Aorta (tissue), 5 donors: ENCODE data around the gene DUSP14. TPM values are rescaled to one million over a fixed set of nuclear protein-coding genes. Genes with fewer than 3 reads are reported as not detected.

Experiments used
- ATAC-seq: fragments of 200-7000 bp; cut with Tn5 transposase; one replicate; pipeline ENCODE4 v1.9.1; 2022; ENCODE audit warnings: moderate library complexity; ENCODE audit not compliant: low FRiP score
- DNase-seq, 2 donors: peaks; one replicate each; pipeline ENCODE4 v3.0.0-alpha.2; 2020
- H3K27ac ChIP-seq, 2 donors: one replicate each; pipeline ENCODE4 v1.5.1; 2013; ENCODE audit warnings: low read length in 2 of 2, mild to moderate bottlenecking in 2 of 2, moderate library complexity in 2 of 2, control low read depth in 1 of 2, inconsistent platforms in 1 of 2, low read depth in 1 of 2
- H3K27me3 ChIP-seq, 2 donors: one replicate each; pipeline ENCODE4 v1.6.1; 2013; ENCODE audit warnings: control low read depth in 1 of 2, low read length in 1 of 2, mild to moderate bottlenecking in 1 of 2, moderate library complexity in 1 of 2; ENCODE audit not compliant: insufficient read depth in 2 of 2, control insufficient read depth in 1 of 2
- H3K36me3 ChIP-seq, 2 donors: one replicate each; pipeline ENCODE4 v1.6.1; 2013; ENCODE audit warnings: control low read depth in 1 of 2, low read length in 1 of 2, mild to moderate bottlenecking in 1 of 2; ENCODE audit not compliant: insufficient read depth in 2 of 2, control insufficient read depth in 1 of 2
- H3K4me1 ChIP-seq, 2 donors: one replicate each; pipeline ENCODE4 v1.6.1; 2013; ENCODE audit warnings: low read length in 2 of 2, control low read depth in 1 of 2, mild to moderate bottlenecking in 1 of 2, moderate library complexity in 1 of 2; ENCODE audit not compliant: insufficient read depth in 2 of 2, control insufficient read depth in 1 of 2
- H3K4me3 ChIP-seq, 2 donors: one replicate each; pipeline ENCODE4 v1.5.1; 2013; ENCODE audit warnings: low read length in 2 of 2, control low read depth in 1 of 2, mild to moderate bottlenecking in 1 of 2
- H3K9me3 ChIP-seq: one replicate; pipeline ENCODE4 v1.6.1; 2013; ENCODE audit warnings: mild to moderate bottlenecking, low read length; ENCODE audit not compliant: control insufficient read depth
- WGBS, 2 donors: extraction: QIAGEN DNeasy Blood & Tissue Kit; methylation state at CpG; one replicate each; pipeline ENCODE4 v1.1.7; 2013; 5-methylcytosine and 5-hydroxymethylcytosine counted together
- intact Hi-C, 2 donors: fragments of 100-400 bp; cut with DNase I; formaldehyde crosslinking; loops; one replicate each; pipeline versions ENCODE4 v1.14.2 to v1.15.0; 2022
- polyA plus RNA-seq, 2 donors: library from polyadenylated mRNA; stranded (reverse); fragments of 200-250 nt; gene quantifications; one replicate each; pipeline ENCODE4 v1.2.3, GENCODE V29; 2013
- total RNA-seq, 2 donors: library from RNA; stranded (reverse); fragmentation: NEBNext Ultra II Directional; extraction: Animal tissue kit (Norgen Biotek cat#: 25700); gene quantifications; one replicate each; pipeline ENCODE4 v1.2.1, GENCODE V29; 2021
- donor health status: healthy with polysubstance abuse.
- donor health status: Bipolar disorder and iron deficiency.
- donor health status: DM: no; HTN: no; CAD: no.
- donor health status: DM: no; HTN: no; CAD: no.
- donor health status: DM: yes; HTN: yes; CAD: no.

The DUSP14 gene
- total and polyA plus RNA-seq, 4 donors = 3.8 to 9.7 (median 7.8) TPM

DNA sequence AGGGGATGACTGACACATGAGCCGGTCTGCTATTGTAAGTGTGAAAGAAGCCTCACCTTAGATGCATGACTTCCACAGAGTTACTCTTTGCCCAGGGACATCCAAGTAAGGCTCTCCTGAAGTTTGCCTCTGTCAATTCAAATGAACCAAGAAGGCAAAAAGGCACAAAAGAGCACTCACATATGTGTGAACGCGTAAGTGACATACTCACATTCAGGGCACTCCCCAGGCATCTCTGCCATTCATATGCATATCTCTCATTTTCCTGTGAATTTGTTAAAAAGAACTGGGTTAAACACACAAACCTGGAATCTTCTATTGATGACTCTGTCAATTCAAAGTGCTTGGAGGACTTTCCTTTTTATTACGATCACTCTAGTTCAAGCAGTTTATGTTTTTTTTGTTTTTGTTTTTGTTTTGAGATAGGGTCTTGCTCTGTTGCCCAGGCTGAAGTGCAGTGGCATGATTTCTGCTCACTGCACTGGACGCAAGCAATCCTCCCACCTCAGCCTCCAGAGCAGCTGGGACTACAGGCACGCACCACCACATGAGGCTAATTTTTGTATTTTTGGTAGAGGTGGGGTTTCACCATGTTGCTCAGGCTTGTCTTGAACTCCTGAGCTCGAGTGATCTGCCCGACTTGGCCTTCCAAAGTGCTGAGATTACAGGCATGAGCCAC lies 49.4 kb downstream of the DUSP14 start:
- H3K4me1 ChIP-seq = no peaks in the 10 kb centered on the region
- 94% methylated on average over 8 of the region's 8 CpGs for WGBS, 2 donors
- peaks cover 14 to 17% of the 10 kb centered on the region in 2 donors for H3K36me3 ChIP-seq
- ATAC-seq = no peak
- DNase-seq = no peak
- no peaks in the 10 kb centered on the region for H3K9me3 ChIP-seq
- H3K4me3 ChIP-seq = no peak overlapping the region
- no peaks in the 10 kb centered on the region for H3K27me3 ChIP-seq
- H3K27ac ChIP-seq = no peak overlapping the region
- intact Hi-C loops = no loop called here

DNA sequence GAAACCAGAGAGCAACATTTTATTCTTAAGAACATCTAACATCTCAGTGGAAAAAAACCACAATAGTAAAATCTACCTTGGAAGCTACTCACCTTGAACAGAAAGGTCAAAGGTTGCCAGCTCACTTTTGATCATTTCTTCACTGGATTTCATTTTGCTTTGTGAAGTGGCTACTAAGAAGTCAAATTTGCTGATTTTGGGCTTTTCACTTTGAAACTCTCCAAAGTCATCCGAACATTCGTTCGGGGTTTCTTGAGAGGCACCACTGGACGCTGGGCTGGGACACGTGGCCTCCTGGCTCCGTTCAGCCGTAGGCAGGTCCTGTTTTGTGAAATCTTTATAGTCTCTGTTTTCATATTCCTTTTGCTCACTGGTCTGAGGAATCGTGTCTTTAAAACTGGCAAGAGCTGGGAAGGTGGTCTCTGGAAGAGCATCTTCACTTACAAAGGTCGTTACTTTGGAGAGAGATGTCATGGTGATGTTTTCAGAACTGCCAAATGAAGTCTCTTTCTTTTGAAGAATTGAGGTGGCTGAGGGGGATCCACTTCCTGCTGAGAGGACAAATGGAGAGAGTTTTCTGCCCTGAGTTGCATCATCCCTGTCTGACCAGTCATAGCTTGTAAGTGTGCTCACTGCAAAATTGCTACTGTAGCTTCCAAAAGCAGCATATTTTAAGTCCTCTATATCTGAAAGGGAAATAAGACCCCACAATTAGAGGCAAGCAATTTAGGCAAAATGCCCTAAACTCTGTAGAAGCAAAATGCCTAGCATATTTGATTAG lies 52.4 kb downstream of the DUSP14 start:
- H3K27me3 ChIP-seq = no peaks in the 10 kb centered on the region
- ATAC-seq (no peak), DNase-seq (no peak)
- 77 to 81% methylated on average over 9 of the region's 9 CpGs for WGBS, 2 donors
- intact Hi-C loops = no loop called here
- H3K4me3 ChIP-seq = no peak overlapping the region
- H3K4me1 ChIP-seq = no peaks in the 10 kb centered on the region
- H3K27ac ChIP-seq = no peak overlapping the region
- peaks cover 3 to 8% of the 10 kb centered on the region in 2 donors for H3K36me3 ChIP-seq
- no peaks in the 10 kb centered on the region for H3K9me3 ChIP-seq

DNA sequence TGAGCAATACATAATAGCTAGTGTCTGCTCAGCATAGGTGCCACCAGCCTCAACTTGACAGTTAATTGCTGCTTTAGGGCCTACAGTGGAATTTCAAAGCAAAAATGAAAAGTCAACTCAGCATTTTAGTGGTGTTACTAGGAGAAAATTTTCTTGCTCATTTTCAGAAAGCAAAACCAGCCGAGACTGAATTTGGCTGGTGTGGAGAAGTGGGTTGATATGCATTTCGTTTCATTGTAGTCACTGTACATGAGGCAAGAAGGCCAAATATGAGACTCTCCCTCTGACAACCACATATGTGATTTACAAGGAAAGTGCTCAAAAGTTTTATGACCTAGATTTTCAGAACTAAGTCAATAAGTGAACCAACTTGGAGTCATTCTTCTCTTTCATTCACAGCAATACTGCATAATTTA lies 54.0 kb downstream of the DUSP14 start:
- DNase-seq (no peak), ATAC-seq (no peak)
- Histone ChIP-seq H3K27me3 (no peaks in the 10 kb centered on the region), H3K4me1 (no peaks in the 10 kb centered on the region), H3K27ac (no peak overlapping the region), H3K9me3 (no peaks in the 10 kb centered on the region), H3K36me3 (peaks cover 3 to 8% of the 10 kb centered on the region in 2 donors), H3K4me3 (no peak overlapping the region)
- 59 to 71% methylated on average over 2 of the region's 2 CpGs for WGBS, 2 donors
- intact Hi-C loops = no loop called here

DNA sequence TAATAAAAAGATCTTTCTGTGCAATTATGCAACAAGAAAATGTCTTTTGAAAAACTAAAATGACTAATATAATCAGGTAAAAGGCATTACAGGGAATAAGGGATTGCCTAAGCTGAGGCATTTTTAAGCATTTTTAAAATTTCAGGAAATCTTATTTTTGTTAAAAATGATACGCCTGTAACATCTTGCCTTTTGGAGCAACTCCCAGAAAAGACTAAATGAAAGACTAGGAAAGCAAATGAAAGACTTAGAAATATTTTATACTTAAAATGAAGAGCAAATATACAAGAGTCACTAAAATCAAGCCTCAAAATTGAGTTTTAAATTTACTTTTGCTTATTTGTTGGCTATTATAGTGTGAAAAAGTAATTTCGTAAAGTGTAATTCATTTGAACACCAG lies 55.8 kb downstream of the DUSP14 start:
- H3K27ac ChIP-seq = no peak overlapping the region
- intact Hi-C loops = no loop called here
- H3K4me1 ChIP-seq = no peaks in the 10 kb centered on the region
- DNase-seq (no peak), ATAC-seq (no peak)
- H3K9me3 ChIP-seq = no peaks in the 10 kb centered on the region
- 95 to 96% methylated on average over 2 of the region's 2 CpGs for WGBS, 2 donors
- H3K4me3 ChIP-seq = no peak overlapping the region
- H3K27me3 ChIP-seq = no peaks in the 10 kb centered on the region
- H3K36me3 ChIP-seq = no peaks in the 10 kb centered on the region

DNA sequence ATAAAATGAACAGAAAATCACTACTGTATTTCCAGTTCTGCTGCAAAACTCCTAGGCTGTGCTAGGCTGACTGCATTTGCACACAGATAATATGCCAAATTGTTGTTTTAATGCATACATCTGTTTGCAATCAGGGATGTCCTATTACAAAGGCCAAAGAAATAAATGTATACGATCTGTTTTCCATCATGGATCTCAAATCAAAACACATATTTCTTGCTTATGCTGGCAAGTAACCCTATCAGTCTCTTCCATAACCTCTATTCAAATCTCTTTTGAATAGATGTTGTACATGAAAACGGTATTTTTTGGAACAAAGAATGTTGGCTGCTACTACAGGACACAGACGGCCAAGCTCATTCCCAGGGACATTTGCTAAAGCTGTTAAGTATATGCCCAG lies 56.6 kb downstream of the DUSP14 start:
- peaks cover 0 to 3% of the 10 kb centered on the region in 2 donors for H3K4me1 ChIP-seq
- H3K27me3 ChIP-seq = no peaks in the 10 kb centered on the region
- H3K9me3 ChIP-seq = no peaks in the 10 kb centered on the region
- ATAC-seq (no peak), DNase-seq (no peak)
- H3K27ac ChIP-seq = no peak overlapping the region
- no peak overlapping the region for H3K4me3 ChIP-seq
- 27 to 34% methylated on average over 3 of the region's 3 CpGs for WGBS, 2 donors
- H3K36me3 ChIP-seq = no peaks in the 10 kb centered on the region
- intact Hi-C loops = no loop called here

DNA sequence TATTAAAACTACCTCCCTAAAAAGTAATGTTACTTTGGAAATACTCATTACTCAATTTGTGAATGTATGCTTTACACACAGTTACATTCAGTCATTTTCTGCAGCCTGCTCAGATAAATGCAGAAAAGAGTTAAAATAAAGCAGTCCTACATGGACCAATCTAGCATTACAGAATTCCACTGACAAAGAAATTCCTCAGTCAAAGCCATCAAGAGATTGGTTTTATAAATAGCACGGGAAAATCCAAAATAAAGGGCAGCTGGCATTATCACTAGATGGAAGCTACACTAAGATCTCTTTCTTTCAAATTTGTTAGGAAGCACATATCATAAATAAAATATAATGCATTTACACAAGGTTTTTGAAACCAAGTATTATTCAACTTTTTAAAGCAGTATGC lies 58.3 kb downstream of the DUSP14 start:
- H3K36me3 ChIP-seq = peaks cover 0 to 1% of the 10 kb centered on the region in 2 donors
- no peak overlapping the region for H3K27ac ChIP-seq
- no peak overlapping the region for H3K4me3 ChIP-seq
- intact Hi-C loops = no loop called here
- WGBS, 2 donors = 3 to 7% methylated on average over 1 of the region's 1 CpG
- H3K27me3 ChIP-seq = no peaks in the 10 kb centered on the region
- no peak for DNase-seq
- H3K9me3 ChIP-seq = no peaks in the 10 kb centered on the region
- peaks cover 0 to 3% of the 10 kb centered on the region in 2 donors for H3K4me1 ChIP-seq
- no peak for ATAC-seq

DNA sequence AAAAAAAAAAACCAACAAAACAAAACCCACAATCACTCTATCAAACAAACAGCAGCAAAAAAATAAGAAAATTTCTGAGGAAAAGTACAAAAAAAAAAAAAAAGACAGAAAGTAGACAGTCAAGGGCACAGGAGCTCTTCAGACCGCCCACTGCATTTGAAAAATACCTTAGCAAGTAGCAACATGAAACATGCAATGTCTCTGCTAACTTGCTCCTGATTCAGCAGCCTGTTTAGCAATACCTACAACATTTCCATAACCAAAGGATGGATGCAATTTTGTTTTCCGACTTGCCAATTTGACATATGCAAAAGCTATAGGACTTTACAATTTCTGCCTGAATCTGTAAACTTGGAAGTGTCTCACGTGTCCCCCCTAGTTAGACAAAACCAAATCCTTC lies 62.1 kb downstream of the DUSP14 start:
- Histone ChIP-seq H3K36me3 (peaks cover 4 to 6% of the 10 kb centered on the region in 2 donors), H3K4me3 (no peak overlapping the region), H3K27ac (no peak overlapping the region), H3K4me1 (peaks cover 0 to 3% of the 10 kb centered on the region in 2 donors), H3K9me3 (no peaks in the 10 kb centered on the region), H3K27me3 (no peaks in the 10 kb centered on the region)
- ATAC-seq (no peak), DNase-seq (no peak)
- 86 to 88% methylated on average over 3 of the region's 3 CpGs for WGBS, 2 donors
- intact Hi-C loops = no loop called here

DNA sequence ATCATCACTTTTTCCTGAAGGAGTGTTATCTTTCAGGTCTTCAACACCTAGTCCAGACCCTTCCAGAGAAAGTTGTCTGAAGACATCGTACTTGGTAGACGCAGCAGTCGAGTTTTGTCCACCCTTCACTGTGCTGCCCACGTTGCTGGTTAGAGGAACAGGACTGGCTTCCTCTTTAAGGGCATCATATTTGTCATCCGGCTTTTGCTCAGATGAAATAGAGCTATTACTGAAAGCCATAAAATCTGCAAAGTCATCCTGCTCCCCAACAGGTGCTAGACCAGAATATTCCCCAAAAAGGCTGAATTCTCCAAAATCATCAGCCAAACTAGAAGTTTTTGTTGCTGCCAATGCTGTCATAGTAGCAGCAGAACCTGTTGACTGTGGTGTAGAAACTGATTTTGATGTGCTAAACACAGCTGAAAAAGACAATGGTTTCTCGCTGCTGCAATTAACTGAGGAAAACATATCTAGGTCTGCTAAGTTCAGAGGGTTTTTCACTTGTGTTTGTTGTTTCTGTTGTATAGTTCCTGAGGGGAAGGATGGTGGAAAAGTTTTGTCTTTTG lies 63.8 kb downstream of the DUSP14 start:
- WGBS, 2 donors = 85 to 87% methylated on average over 6 of the region's 6 CpGs
- peaks cover 6 to 11% of the 10 kb centered on the region in 2 donors for H3K36me3 ChIP-seq
- no peak for ATAC-seq

More for the DNA sequence above, 63.8 kb downstream of the DUSP14 start:
- no peaks in the 10 kb centered on the region for H3K9me3 ChIP-seq
- H3K4me1 ChIP-seq = peaks cover 0 to 3% of the 10 kb centered on the region in 2 donors
- intact Hi-C loops = no loop called here
- H3K4me3 ChIP-seq = no peak overlapping the region
- no peaks in the 10 kb centered on the region for H3K27me3 ChIP-seq
- no peak for DNase-seq
- no peak overlapping the region for H3K27ac ChIP-seq
